Adrenal gland (tissue), 12 donors: ENCODE results near the gene PFKFB4. TPM values are rescaled to one million over a fixed set of nuclear protein-coding genes. Genes with fewer than 3 reads are reported as not detected.

ENCODE experiments used
- DNase-seq, 7 donors: peaks; one replicate each; pipeline ENCODE4 v3.0.0-alpha.2; 2019 to 2020
- H3K27ac ChIP-seq, 5 donors: fragments of 200-600 bp; sonication (generic) in 4 of 5; 1 replicate in 3 of 5; 2 replicates in 2 of 5; pipeline versions ENCODE4 v1.5.1 to v1.8.0; 2016 to 2020; ENCODE audit warnings: mild to moderate bottlenecking in 1 of 5
- H3K27me3 ChIP-seq: fragments of 200-600 bp; 2 replicates; pipeline ENCODE4 v1.8.0; 2021
- H3K36me3 ChIP-seq, 2 donors: fragments of 200-600 bp; replicated peaks in 1 of 2; 1 replicate in 1 of 2; 2 replicates in 1 of 2; pipeline versions ENCODE4 v1.5.1 to v1.8.0; 2018 to 2022
- H3K4me1 ChIP-seq, 2 donors: fragments of 200-600 bp; replicated peaks in 1 of 2; 1 replicate in 1 of 2; 2 replicates in 1 of 2; pipeline versions ENCODE4 v1.5.1 to v1.8.0; 2018 to 2021
- H3K4me3 ChIP-seq, 4 donors: fragments of 200-600 bp; sonication (generic) in 3 of 4; one replicate each; pipeline ENCODE4 v1.5.1; 2016 to 2018
- H3K9me3 ChIP-seq, 3 donors: fragments of 200-600 bp; sonication (generic) in 1 of 3; replicated peaks in 1 of 3; 1 replicate in 2 of 3; 2 replicates in 1 of 3; pipeline versions ENCODE4 v1.5.1 to v1.8.0; 2016 to 2021
- CTCF ChIP-seq, 6 experiments: fragments of 450-650 bp in 4 of 6; fragments of 200-600 bp in 2 of 6; sonication (generic) in 1 of 6; IDR thresholded peaks; 1 replicate in 5 of 6; 2 replicates in 1 of 6; pipeline versions ENCODE4 v1.5.1 to v1.8.0; 2016 to 2021; ENCODE audit warnings: antibody characterized with exemption in 6 of 6, mild to moderate bottlenecking in 2 of 6, moderate library complexity in 1 of 6
- POLR2A ChIP-seq, 2 donors: fragments of 450-650 bp; IDR thresholded peaks; one replicate each; pipeline ENCODE4 v1.6.1; 2017; ENCODE audit warnings: antibody characterized with exemption in 2 of 2, mild to moderate bottlenecking in 2 of 2, moderate library complexity in 1 of 2
- WGBS, 4 donors: extraction: QIAGEN DNeasy Blood & Tissue Kit in 2 of 4; methylation state at CpG; one replicate each; pipeline versions ENCODE4 v1.1.5 to v1.1.7; 2013 to 2017; 5-methylcytosine and 5-hydroxymethylcytosine counted together
- intact Hi-C, 2 donors: fragments of 100-400 bp; cut with DNase I; formaldehyde crosslinking; loops; one replicate each; pipeline versions ENCODE4 v1.14.1 to v1.15.0; 2022 to 2023
- polyA plus RNA-seq, 3 donors: library from polyadenylated mRNA; stranded (reverse); fragments of 200-250 nt in 2 of 3; fragments of 350-450 nt in 1 of 3; fragmentation: Illumina TruSeq in 1 of 3; extraction: RNeasy Lipid Tissue Mini Kit (QIAGEN cat#74804) in 1 of 3; gene quantifications; one replicate each; pipeline ENCODE4 v1.2.3, GENCODE V29; 2013 to 2014
- total RNA-seq, 9 donors: library from RNA; depleted of rRNA in 4 of 9; stranded (reverse); fragments of >200 nt in 4 of 9; fragments of 120-200 nt in 1 of 9; fragmentation: NEBNext Ultra II Directional in 1 of 9; extraction: Animal tissue kit (Norgen Biotek cat#: 25700) in 1 of 9; gene quantifications; one replicate each; pipeline versions ENCODE4 v1.1.0 to v1.2.4, GENCODE V29; 2013 to 2023
- donor health status: healthy with polysubstance abuse.
- donor health status: Bipolar disorder and iron deficiency.
- donor health status: DM: yes; HTN: yes; CAD: no.
- donor health status: DM: no; HTN: no; CAD: no.
- donor health status: DM: no; HTN: no; CAD: no.
- donor health status: DM: yes; HTN: yes; CAD: no.

PFKFB4 gene
- total and polyA plus RNA-seq, 12 donors = 1.8 to 12.9 (median 4.5) TPM

- no peak overlapping the region for H3K4me3 ChIP-seq
- peaks cover 0 to 21% of the 10 kb centered on the region in 2 donors for H3K4me1 ChIP-seq
- H3K27ac ChIP-seq = peak overlapping the region in 1 of 5 donors; percentile 90
- intact Hi-C loops = loop anchor here in 1 of 2 donors (5.0 kb wide), 1 partner anchor 35 kb away; a partner anchor contains a TSS
- WGBS, 4 donors = 85 to 95% (median 93%) methylated on average over 3 to 5 of the region's 5 CpGs
- peaks cover 0 to 4% of the 10 kb centered on the region in 2 donors for H3K36me3 ChIP-seq
- no peaks in the 10 kb centered on the region for H3K9me3 ChIP-seq
- no peak for DNase-seq
- no peak for TF ChIP-seq POLR2A (IDR thresholded peaks at IDR 0.05)
- TF ChIP-seq CTCF (IDR thresholded peaks at IDR 0.05) = no peak
- no peaks in the 10 kb centered on the region for H3K27me3 ChIP-seq
These were observed 54.5 kb downstream of the PFKFB4 start for GRCh38 chr3:48502121-48502520.

- peak overlapping the region in 1 of 5 donors; percentile 5 for H3K27ac ChIP-seq
- DNase-seq = no peak
- no peaks in the 10 kb centered on the region for H3K9me3 ChIP-seq
- H3K27me3 ChIP-seq = no peaks in the 10 kb centered on the region
- H3K4me3 ChIP-seq = no peak overlapping the region
- TF ChIP-seq POLR2A (IDR thresholded peaks at IDR 0.05) (no peak), CTCF (IDR thresholded peaks at IDR 0.05) (no peak)
- H3K36me3 ChIP-seq = peaks cover 0 to 12% of the 10 kb centered on the region in 2 donors
- intact Hi-C loops = loop anchor here in 1 of 2 donors (5.0 kb wide), 1 partner anchor 34 kb away; a partner anchor contains a TSS
- peaks cover 0 to 21% of the 10 kb centered on the region in 2 donors for H3K4me1 ChIP-seq
- WGBS, 4 donors = 91 to 100% (median 96%) methylated on average over 1 to 7 of the region's 7 CpGs
These were observed 55.4 kb downstream of the PFKFB4 start for GRCh38 chr3:48501196-48501595.

GRCh38 chr3:48500656-48501055 is 55.9 kb downstream of the PFKFB4 start:
- Histone ChIP-seq H3K9me3 (no peaks in the 10 kb centered on the region), H3K27ac (peak overlapping the region in 1 of 5 donors; percentile 5), H3K4me1 (peaks cover 0 to 21% of the 10 kb centered on the region in 2 donors), H3K4me3 (no peak overlapping the region), H3K27me3 (no peaks in the 10 kb centered on the region), H3K36me3 (peaks cover 0 to 17% of the 10 kb centered on the region in 2 donors)
- intact Hi-C loops = loop anchor here in 1 of 2 donors (5.0 kb wide), 1 partner anchor 33 kb away; a partner anchor contains a TSS
- DNase-seq = no peak
- 90 to 96% (median 95%) methylated on average over 4 to 5 of the region's 5 CpGs; no CpG with 5 or more reads in 1 of the 4 donors for WGBS, 4 donors
- TF ChIP-seq CTCF (IDR thresholded peaks at IDR 0.05) = no peak
- no peak for TF ChIP-seq POLR2A (IDR thresholded peaks at IDR 0.05)

GRCh38 chr3:48493203-48493501 is 63.5 kb downstream of the PFKFB4 start:
- DNase-seq = no peak
- 80 to 95% (median 94%) methylated on average over 3 of the region's 3 CpGs for WGBS, 4 donors
- Histone ChIP-seq H3K4me3 (no peak overlapping the region), H3K36me3 (peaks cover 0 to 17% of the 10 kb centered on the region in 2 donors), H3K9me3 (no peaks in the 10 kb centered on the region), H3K4me1 (no peaks in the 10 kb centered on the region), H3K27ac (no peak overlapping the region), H3K27me3 (no peaks in the 10 kb centered on the region)
- intact Hi-C loops = no loop called here
- no peak for TF ChIP-seq CTCF (IDR thresholded peaks at IDR 0.05)
- TF ChIP-seq POLR2A (IDR thresholded peaks at IDR 0.05) = no peak
